HepG2 (cell line): ENCODE measurements around the gene MAGT1. TPM values are rescaled to one million over a fixed set of nuclear protein-coding genes. Genes with fewer than 3 reads are reported as not detected.
"Not testable (repeated sequence)": the region's sequence is repeated elsewhere in the genome, so short reads cannot be mapped to it uniquely, and the experiment has no call there.

ENCODE experiments used
- ATAC-seq: fragments of 200-7000 bp; cut with Tn5 transposase; 3 replicates; pipeline ENCODE4 v1.9.1; 2020; ENCODE audit warnings: mild to moderate bottlenecking, moderate library complexity
- BruUV-seq: library from RNA; stranded (reverse); fragments of 400-500 nt; replicated peaks from 2 replicates; lab custom pipeline; 2021; lab: Mats Ljungman, UMichigan
- CTCF ChIA-PET: fragments of 300-600 bp; formaldehyde crosslinking; extraction: SDS; loops from one replicate; lab custom pipeline; 2021; ENCODE audit warnings: low total read pairs, inconsistent platforms, low intra/inter-chr PET ratio; lab: Yijun Ruan, JAX
- POLR2A ChIA-PET: fragments of 350-600 bp; sonication (Branson Sonifier 250); formaldehyde crosslinking; loops from one replicate; lab custom pipeline; 2020; ENCODE audit warnings: antibody characterized with exemption, inconsistent platforms; lab: Yijun Ruan, JAX
- DNase-seq: peaks from one replicate; pipeline ENCODE4 v3.0.0-alpha.2; 2015; ENCODE audit warnings: low spot score
- FAIRE-seq: peaks from 3 replicates; lab custom pipeline; 2011; peaks lifted over from hg19 to GRCh38; lab: Jason Lieb, UNC
- H2AFZ ChIP-seq: one replicate; pipeline ENCODE4 v1.6.1; 2011; ENCODE audit warnings: low read length, inconsistent platforms
- H3K27ac ChIP-seq: fragments of 300-600 bp; 3 replicates; pipeline ENCODE4 v1.8.0; 2011; ENCODE audit warnings: mixed run types, mild to moderate bottlenecking, mixed read lengths, low read length, inconsistent platforms; ENCODE audit not compliant: insufficient read depth; ENCODE audit errors: extremely low read length
- H3K27me3 ChIP-seq, 2 experiments: fragments of 200-600 bp in 1 of 2; 2 replicates in 1 of 2; 3 replicates in 1 of 2; pipeline versions ENCODE4 v1.6.0 to v1.8.0; 2011; ENCODE audit warnings: low read length in 2 of 2, mild to moderate bottlenecking in 2 of 2, moderate library complexity in 2 of 2, inconsistent platforms in 1 of 2; ENCODE audit not compliant: insufficient read depth in 2 of 2, control insufficient read depth in 1 of 2
- H3K36me3 ChIP-seq, 2 experiments: fragments of 200-600 bp in 1 of 2; replicated peaks in 1 of 2; 2 replicates in 1 of 2; 3 replicates in 1 of 2; pipeline versions ENCODE4 v1.5.1 to v1.8.0; 2011; ENCODE audit warnings: low read length in 2 of 2, inconsistent platforms in 1 of 2; ENCODE audit not compliant: insufficient read depth in 2 of 2, control insufficient read depth in 1 of 2
- H3K4me1 ChIP-seq: 2 replicates; pipeline ENCODE4 v1.5.1; 2012; ENCODE audit warnings: low read length, inconsistent platforms; ENCODE audit not compliant: insufficient read depth
- H3K4me2 ChIP-seq: 2 replicates; pipeline ENCODE4 v1.6.0; 2011; ENCODE audit warnings: low read depth, low read length, inconsistent platforms
- H3K4me3 ChIP-seq, 3 experiments: fragments of 200-600 bp in 1 of 3; sonication (generic), shearing (Covaris generic) in 1 of 3; replicated peaks in 1 of 3; 2 replicates each; pipeline ENCODE4 v1.5.1; 2011 to 2016; ENCODE audit warnings: low read length in 3 of 3, inconsistent platforms in 2 of 3, low read depth in 2 of 3, mild to moderate bottlenecking in 2 of 3, control low read depth in 1 of 3, mixed read lengths in 1 of 3; ENCODE audit not compliant: insufficient read depth in 1 of 3
- H3K79me2 ChIP-seq: one replicate; pipeline ENCODE4 v1.6.1; 2011; ENCODE audit warnings: low read length, inconsistent platforms; ENCODE audit not compliant: insufficient read depth
- H3K9ac ChIP-seq: 2 replicates; pipeline ENCODE4 v1.6.0; 2011; ENCODE audit warnings: mild to moderate bottlenecking, low read depth, low read length, inconsistent platforms; ENCODE audit not compliant: insufficient read depth
- H3K9me3 ChIP-seq: 2 replicates; pipeline ENCODE4 v1.5.1; 2012; ENCODE audit warnings: mild to moderate bottlenecking, low read length
- H4K20me1 ChIP-seq: 2 replicates; pipeline ENCODE4 v1.6.0; 2011; ENCODE audit warnings: inconsistent platforms, mild to moderate bottlenecking, low read length, moderate library complexity; ENCODE audit not compliant: insufficient read depth
- EZH2 ChIP-seq: conservative IDR thresholded peaks from 2 replicates; pipeline ENCODE4 v1.6.1; 2012; ENCODE audit warnings: mild to moderate bottlenecking, low read depth, low read length, moderate library complexity
- PHF20 ChIP-seq: sonication (generic); formaldehyde crosslinking; IDR thresholded peaks from 2 replicates; pipeline ENCODE4 v1.5.0; 2020; ENCODE audit warnings: mild to moderate bottlenecking, missing genetic modification reagents
- ZNF121 ChIP-seq: sonication (generic); formaldehyde crosslinking; IDR thresholded peaks from 2 replicates; pipeline ENCODE4 v1.5.0; 2020; ENCODE audit warnings: mild to moderate bottlenecking, missing genetic modification reagents
- ZNF770 ChIP-seq: sonication (generic); formaldehyde crosslinking; IDR thresholded peaks from 2 replicates; pipeline ENCODE4 v1.5.0; 2020; ENCODE audit warnings: mild to moderate bottlenecking, missing genetic modification reagents
- WGBS: methylation state at CpG from one replicate; pipeline ENCODE4 v1.1.6; 2017; ENCODE audit warnings: low lambda C conversion rate; 5-methylcytosine and 5-hydroxymethylcytosine counted together
- in situ Hi-C: cut with HindIII; loops from 2 replicates; pipeline ENCODE4 v1.10.0; 2017; ENCODE audit warnings: low pct_unique_long_range_greater_than_20kb; ENCODE audit not compliant: extremely low pct_ligation_motif_present
- intact Hi-C: fragments of 100-400 bp; cut with micrococcal nuclease; formaldehyde crosslinking; loops from one replicate; pipeline ENCODE4 v1.10.0; 2022; ENCODE audit not compliant: unreplicated experiment
- polyA plus RNA-seq, 8 experiments: library from polyadenylated mRNA; depleted of rRNA in 3 of 8; stranded (reverse) in 7 of 8; unstranded in 1 of 8; fragments of >200 nt; fragmentation: Illumina TruSeq in 4 of 8; extraction: Trizol in 4 of 8; gene quantifications; 2 replicates each; pipeline versions ENCODE4 v1.2.1 to v1.2.3, GENCODE V29; 2011 to 2016; ENCODE audit warnings: low read depth in 4 of 8, missing spikeins in 1 of 8, mixed read lengths in 1 of 8; ENCODE audit not compliant: insufficient read depth in 1 of 8
- total RNA-seq, 5 experiments: library from RNA; depleted of rRNA; stranded (reverse); fragments of >200 nt; fragmentation: Illumina TruSeq; extraction: Trizol; gene quantifications; 2 replicates each; pipeline ENCODE4 v1.2.3, GENCODE V29; 2016; ENCODE audit warnings: low read depth in 1 of 5
- TF ChIP-seq, protein P1 (sequence below): sonication (generic); formaldehyde crosslinking; conservative IDR thresholded peaks from 2 replicates; pipeline ENCODE4 v1.4.0; 2020; ENCODE audit warnings: missing genetic modification reagents

The MAGT1 gene
- total and polyA plus RNA-seq, 2 of the 13 experiments (the other 11 are each of a cell fraction or from before 2014, with no cell fraction given): 38.0 to 75.0 TPM

DNA sequence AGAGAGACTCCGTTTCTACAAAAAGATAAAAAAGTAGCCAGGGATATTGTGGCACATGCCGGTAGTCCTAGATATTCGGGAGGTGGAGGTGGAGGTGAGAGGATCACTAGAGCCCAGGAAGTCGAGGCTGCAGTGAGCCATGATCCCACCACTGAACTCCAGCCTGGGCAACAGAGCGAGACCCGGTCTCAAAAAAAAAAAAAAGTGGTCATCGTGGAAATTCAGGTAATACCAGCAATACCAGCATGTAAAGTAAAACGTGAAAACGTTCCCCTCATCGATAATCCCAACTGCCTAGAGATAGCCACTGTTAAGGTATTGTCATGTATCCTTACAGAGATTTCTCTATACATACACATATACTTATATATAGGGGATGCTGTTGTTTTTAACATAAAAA is 1.5 kb downstream of the MAGT1 start:
- Histone ChIP-seq H2AFZ (no peak overlapping the region), H3K9me3 (no peaks in the 10 kb centered on the region), H3K4me2 (peak overlapping the region; percentile 69), H3K36me3 (no peaks in the 10 kb centered on the region), H3K4me1 (peaks cover 6% of the 10 kb centered on the region), H3K27me3 (no peaks in the 10 kb centered on the region; a peak in 1 of 5 replicates), H3K9ac (peak overlapping the region; percentile 94)
- no TSS peak for BruUV-seq
- intact Hi-C loops: loop anchor here (10.0 kb wide), 1 partner anchor 179 kb away; no protein-coding TSS in a partner anchor
- in situ Hi-C loops: loop anchor here (10.0 kb wide), 1 partner anchor 131 kb away; no protein-coding TSS in a partner anchor
- CTCF ChIA-PET: no interaction called here
- 6% methylated on average over 10 of the region's 10 CpGs for WGBS
- DNase-seq (no peak), FAIRE-seq (no peak), ATAC-seq (no peak)
- TF ChIP-seq, protein P1, sequence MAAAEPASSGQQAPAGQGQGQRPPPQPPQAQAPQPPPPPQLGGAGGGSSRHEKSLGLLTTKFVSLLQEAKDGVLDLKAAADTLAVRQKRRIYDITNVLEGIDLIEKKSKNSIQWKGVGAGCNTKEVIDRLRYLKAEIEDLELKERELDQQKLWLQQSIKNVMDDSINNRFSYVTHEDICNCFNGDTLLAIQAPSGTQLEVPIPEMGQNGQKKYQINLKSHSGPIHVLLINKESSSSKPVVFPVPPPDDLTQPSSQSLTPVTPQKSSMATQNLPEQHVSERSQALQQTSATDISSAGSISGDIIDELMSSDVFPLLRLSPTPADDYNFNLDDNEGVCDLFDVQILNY (CRISPR knock-in tag): no peak
- peak; percentile 70 for TF ChIP-seq ZNF121 (CRISPR knock-in tag)
- no peak for TF ChIP-seq PHF20 (CRISPR knock-in tag)
- TF ChIP-seq, all 625 proteins: peak for 1
- H3K4me3 ChIP-seq: peak overlapping the region; percentile 83 to 88 (median 86); a peak in 5 of 6 replicates
- POLR2A ChIA-PET: interaction anchor here (2.1 kb wide), 1 partner anchor 16 kb away, joined by 9 read pairs; the partner anchor contains the start of gene ATP7A
- H3K79me2 ChIP-seq: peaks cover 51% of the 10 kb centered on the region
- H4K20me1 ChIP-seq: 0 out of 2 replicates have a peak, but pooled peaks cover 10% of the 10 kb centered on the region
- no peak overlapping the region for H3K27ac ChIP-seq

- 91% methylated on average over 2 of the region's 2 CpGs for WGBS
- Histone ChIP-seq H3K36me3 (no peaks in the 10 kb centered on the region), H3K27ac (no peak overlapping the region), H3K4me3 (peak overlapping the region in 1 of 3 experiments; percentile 16; a peak in 1 of 6 replicates), H3K27me3 (no peaks in the 10 kb centered on the region; a peak in 1 of 5 replicates), H3K9ac (no peak overlapping the region), H3K4me2 (peak overlapping the region; percentile 69; the same call in 1 of the 2 replicates), H3K9me3 (no peaks in the 10 kb centered on the region), H2AFZ (no peak overlapping the region), H3K4me1 (peaks cover 6% of the 10 kb centered on the region)
- POLR2A ChIA-PET: no interaction called here
- no TSS peak for BruUV-seq
- FAIRE-seq: no peak
- intact Hi-C loops: loop anchor here (10.0 kb wide), 1 partner anchor 178 kb away; no protein-coding TSS in a partner anchor
- CTCF ChIA-PET: no interaction called here
- ATAC-seq: no peak
- no peak for TF ChIP-seq EZH2
- peak; percentile 94 for TF ChIP-seq ZNF770 (CRISPR knock-in tag)
- TF ChIP-seq, all 625 proteins: peak for 1
- Histone ChIP-seq H4K20me1 (0 out of 2 replicates have a peak, but pooled peaks cover 10% of the 10 kb centered on the region), H3K79me2 (peaks cover 55% of the 10 kb centered on the region)
- in situ Hi-C loops: loop anchor here (10.0 kb wide), 1 partner anchor 132 kb away; no protein-coding TSS in a partner anchor
- no peak for DNase-seq
Observed at GRCh38 chrX:77892887-77893286, 2.3 kb downstream of the MAGT1 start.

- BruUV-seq, H3K4me2 ChIP-seq, DNase-seq, intact Hi-C loops, H3K79me2 ChIP-seq, H3K27me3 ChIP-seq, H3K36me3 ChIP-seq, FAIRE-seq, in situ Hi-C loops, POLR2A ChIA-PET, H4K20me1 ChIP-seq, H3K4me3 ChIP-seq, H3K9me3 ChIP-seq, H3K9ac ChIP-seq, H3K4me1 ChIP-seq, ATAC-seq, CTCF ChIA-PET, H3K27ac ChIP-seq, H2AFZ ChIP-seq: not testable (repeated sequence)
- WGBS: 89% methylated on average over 4 of the region's 4 CpGs
Observed at GRCh38 chrX:77881418-77881817, 13.8 kb downstream of the MAGT1 start.
